ENCODE data around the gene ZNF316.
A peak's percentile ranks its signal among the peaks of the same experiment; 100 is the strongest.

DNA sequence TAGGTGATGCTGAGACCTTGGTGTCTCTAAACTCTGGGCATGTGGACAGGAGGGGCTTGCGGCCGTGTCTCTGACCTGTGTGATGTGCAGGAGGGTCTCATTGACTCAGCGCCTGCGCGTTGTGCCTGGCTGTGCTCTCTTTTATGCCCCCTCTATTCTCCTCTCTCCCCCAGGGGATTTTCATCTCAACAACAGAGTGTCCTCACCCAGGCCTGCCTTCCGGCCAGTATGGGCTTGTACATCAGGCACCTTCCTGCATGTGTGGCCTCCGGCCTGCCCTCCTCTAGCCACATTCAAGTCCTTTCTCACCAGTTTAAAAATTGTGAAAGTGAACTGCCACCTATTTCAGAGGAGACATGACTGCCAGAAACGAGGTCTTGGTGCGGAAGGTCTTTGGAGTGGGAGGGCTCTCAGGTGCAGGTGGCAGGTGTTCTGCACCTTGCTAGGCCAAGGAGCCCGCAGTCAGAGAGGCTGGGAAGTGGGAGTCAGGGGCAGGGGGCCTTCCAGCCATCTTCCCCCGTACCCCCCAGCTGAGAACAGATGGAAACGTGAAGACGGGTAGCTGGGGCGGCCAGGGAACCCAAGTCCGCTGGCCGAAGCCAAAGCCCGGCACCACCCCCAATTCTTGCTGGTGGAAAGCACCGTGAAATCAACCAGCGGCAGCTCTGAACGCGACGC is 47.8 kb upstream of the ZNF316 start:
- TF ChIP-seq CTCF (IDR thresholded peaks at IDR 0.05 in 8 of 11, conservative IDR thresholded peaks at IDR 0.05 in 3 of 11) = peak in 1 of 11 experiments; percentile 16
- no peak for TF ChIP-seq POLR2AphosphoS5 (IDR thresholded peaks at IDR 0.05)
- no peak for TF ChIP-seq POLR2A (IDR thresholded peaks at IDR 0.05)

Measured in spleen (tissue), 7 donors.